Panc1 (cell line): Measurements from ENCODE around the gene ZBTB7C. TPM values are rescaled to one million over a fixed set of nuclear protein-coding genes. Genes with fewer than 3 reads are reported as not detected.

Experiments
- ATAC-seq: fragments of 200-7000 bp; cut with Tn5 transposase; 2 replicates; pipeline ENCODE4 v1.9.1; 2020; ENCODE audit warnings: mild to moderate bottlenecking, moderate library complexity
- BruUV-seq: library from RNA; stranded (reverse); fragments of 400-500 nt; replicated peaks from 2 replicates; lab custom pipeline; 2021; lab: Mats Ljungman, UMichigan
- CTCF ChIA-PET: fragments of 300-600 bp; sonication (Branson Sonifier 250); formaldehyde crosslinking; loops from one replicate; lab custom pipeline; 2022; ENCODE audit warnings: antibody characterized with exemption; lab: Charles Lee
- POLR2A ChIA-PET: fragments of 300-600 bp; sonication (Branson Sonifier 250); formaldehyde crosslinking; loops from one replicate; lab custom pipeline; 2022; ENCODE audit warnings: antibody characterized with exemption; lab: Charles Lee
- DNase-seq: peaks from one replicate; pipeline ENCODE4 v3.0.0-alpha.2; 2010; ENCODE audit warnings: low read depth, low spot score
- H3K27ac ChIP-seq: 2 replicates; pipeline ENCODE4 v1.5.1; 2011; ENCODE audit warnings: mild to moderate bottlenecking, low read length, inconsistent platforms
- H3K27me3 ChIP-seq: fragments of 200-500 bp; sonication (Bioruptor generic); 2 replicates; pipeline ENCODE4 v1.6.0; 2014; ENCODE audit warnings: low read length, inconsistent platforms; ENCODE audit not compliant: control insufficient read depth, insufficient read depth
- H3K36me3 ChIP-seq: fragments of 200-500 bp; sonication (Bioruptor generic); 2 replicates; pipeline ENCODE4 v1.5.1; 2014; ENCODE audit warnings: inconsistent platforms, mild to moderate bottlenecking, low read length, moderate library complexity; ENCODE audit not compliant: control insufficient read depth, insufficient read depth
- H3K4me1 ChIP-seq: 2 replicates; pipeline ENCODE4 v1.5.1; 2011; ENCODE audit warnings: inconsistent platforms, mild to moderate bottlenecking, low read length, moderate library complexity; ENCODE audit not compliant: control insufficient read depth, insufficient read depth
- H3K4me3 ChIP-seq, 2 experiments: 2 replicates each; pipeline ENCODE4 v1.5.1; 2011 to 2012; ENCODE audit warnings: low read depth in 2 of 2, low read length in 2 of 2, mild to moderate bottlenecking in 2 of 2, inconsistent platforms in 1 of 2, moderate library complexity in 1 of 2
- H3K9me3 ChIP-seq: fragments of 200-500 bp; sonication (Bioruptor generic); 2 replicates; pipeline ENCODE4 v1.5.1; 2014; ENCODE audit warnings: low read depth, mild to moderate bottlenecking, inconsistent platforms, low read length, moderate library complexity; ENCODE audit not compliant: control insufficient read depth, insufficient read depth
- POLR2AphosphoS5 ChIP-seq: IDR thresholded peaks from 2 replicates; pipeline ENCODE4 v1.6.1; 2012; ENCODE audit warnings: mild to moderate bottlenecking, low read depth, low read length, moderate library complexity
- SIN3A ChIP-seq: IDR thresholded peaks from 2 replicates; pipeline ENCODE4 v1.6.1; 2012; ENCODE audit warnings: low read depth, mild to moderate bottlenecking, low read length, moderate library complexity, borderline replicate concordance; ENCODE audit not compliant: insufficient read depth
- TCF7L2 ChIP-seq: IDR thresholded peaks from 2 replicates; pipeline ENCODE4 v1.6.1; 2011; ENCODE audit warnings: mild to moderate bottlenecking, low read depth, low read length, inconsistent platforms
- in situ Hi-C: cut with HindIII; loops from 2 replicates; pipeline ENCODE4 v1.10.0; 2016; ENCODE audit warnings: low sequenced_read_pairs, low pct_unique_long_range_greater_than_20kb
- intact Hi-C: fragments of 100-400 bp; cut with micrococcal nuclease; formaldehyde crosslinking; loops from one replicate; pipeline ENCODE4 v1.10.0; 2022; ENCODE audit not compliant: unreplicated experiment
- total RNA-seq: library from RNA; stranded (reverse); gene quantifications from one replicate; pipeline ENCODE4 v1.2.1, GENCODE V29; 2021; ENCODE audit not compliant: unreplicated experiment
- TF ChIP-seq, protein P1 (sequence below), 2 experiments: IDR thresholded peaks; 2 replicates each; pipeline ENCODE4 v1.6.1; 2011 to 2012; ENCODE audit warnings: low read depth in 2 of 2, control low read depth in 1 of 2, low read length in 1 of 2, mild to moderate bottlenecking in 1 of 2, moderate library complexity in 1 of 2; ENCODE audit not compliant: insufficient read depth in 1 of 2
- TF ChIP-seq, protein P2 (sequence below): fragments of 450-650 bp; IDR thresholded peaks from 2 replicates; pipeline ENCODE4 v1.5.1; 2017; ENCODE audit warnings: mild to moderate bottlenecking

The ZBTB7C gene
- total RNA-seq, 1 experiment from 2014 or later: 0.03 TPM

DNA sequence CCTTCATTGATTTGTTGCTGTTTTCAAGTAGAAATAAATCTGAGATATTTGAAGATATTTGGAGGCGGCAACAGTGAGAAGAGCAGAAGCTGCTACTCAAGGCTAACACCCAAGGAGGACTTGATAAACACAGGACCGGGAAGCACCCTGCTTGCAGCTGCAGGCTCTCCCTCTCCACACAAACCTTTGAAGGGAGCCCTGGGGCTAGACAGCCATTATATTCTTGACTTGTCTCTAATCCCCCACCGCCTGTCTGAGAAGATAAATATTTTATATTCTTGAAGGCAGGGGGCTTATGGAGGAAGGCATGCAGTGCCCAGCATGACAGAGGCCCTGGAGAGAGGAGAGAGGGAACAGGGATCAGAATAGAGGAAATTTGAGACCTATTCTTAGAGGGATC lies 427.9 kb downstream of the ZBTB7C start:
- no TSS peak for BruUV-seq
- ATAC-seq (no peak), DNase-seq (no peak)
- intact Hi-C loops (no loop called here), in situ Hi-C loops (no loop called here)
- Histone ChIP-seq H3K36me3 (no peaks in the 10 kb centered on the region), H3K9me3 (no peaks in the 10 kb centered on the region), H3K27me3 (no peaks in the 10 kb centered on the region; the same call in 1 of the 2 replicates), H3K27ac (no peak overlapping the region), H3K4me3 (no peak overlapping the region), H3K4me1 (no peaks in the 10 kb centered on the region)
- ChIA-PET POLR2A (no interaction called here), CTCF (no interaction called here)
- TF ChIP-seq SIN3A: no peak

DNA sequence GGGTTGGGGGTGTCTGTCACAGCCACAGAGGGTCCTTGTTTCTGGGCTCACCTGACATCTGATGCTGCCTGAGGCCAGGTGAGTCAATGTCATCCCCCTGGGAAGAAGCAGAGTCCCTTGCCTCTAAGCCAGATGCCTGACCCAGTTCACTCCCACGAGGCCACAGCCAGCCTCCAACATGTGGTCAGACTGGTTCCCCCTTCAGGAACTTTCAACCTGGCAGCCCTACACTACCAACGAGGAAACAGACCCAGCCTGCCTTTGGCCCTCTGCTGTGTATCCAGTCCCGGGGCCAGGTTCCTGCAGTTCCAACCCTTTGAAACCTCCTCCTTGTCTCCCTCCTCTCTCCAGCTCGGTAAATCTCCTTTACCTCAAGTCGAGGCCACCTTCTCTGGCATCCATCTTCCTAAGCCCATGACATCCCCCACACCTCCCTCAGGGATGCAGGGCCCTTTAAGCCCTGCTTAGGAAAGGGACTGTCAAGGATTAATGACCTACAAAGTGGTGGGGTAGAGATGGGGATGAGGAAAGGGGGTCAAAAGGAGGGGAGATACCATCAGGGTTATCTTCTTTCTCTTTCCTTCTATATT lies 429.5 kb downstream of the ZBTB7C start:
- ATAC-seq (no peak), DNase-seq (no peak)
- Histone ChIP-seq H3K4me1 (no peaks in the 10 kb centered on the region), H3K27ac (no peak overlapping the region), H3K27me3 (peaks cover 2% of the 10 kb centered on the region; the same call in 1 of the 2 replicates), H3K9me3 (no peaks in the 10 kb centered on the region), H3K36me3 (no peaks in the 10 kb centered on the region), H3K4me3 (no peak overlapping the region)
- ChIA-PET POLR2A (no interaction called here), CTCF (no interaction called here)
- BruUV-seq: no TSS peak
- in situ Hi-C loops: no loop called here
- intact Hi-C loops: no loop called here
- no peak for TF ChIP-seq POLR2AphosphoS5
- TF ChIP-seq TCF7L2: no peak
- TF ChIP-seq SIN3A: no peak
- TF ChIP-seq, protein P1, sequence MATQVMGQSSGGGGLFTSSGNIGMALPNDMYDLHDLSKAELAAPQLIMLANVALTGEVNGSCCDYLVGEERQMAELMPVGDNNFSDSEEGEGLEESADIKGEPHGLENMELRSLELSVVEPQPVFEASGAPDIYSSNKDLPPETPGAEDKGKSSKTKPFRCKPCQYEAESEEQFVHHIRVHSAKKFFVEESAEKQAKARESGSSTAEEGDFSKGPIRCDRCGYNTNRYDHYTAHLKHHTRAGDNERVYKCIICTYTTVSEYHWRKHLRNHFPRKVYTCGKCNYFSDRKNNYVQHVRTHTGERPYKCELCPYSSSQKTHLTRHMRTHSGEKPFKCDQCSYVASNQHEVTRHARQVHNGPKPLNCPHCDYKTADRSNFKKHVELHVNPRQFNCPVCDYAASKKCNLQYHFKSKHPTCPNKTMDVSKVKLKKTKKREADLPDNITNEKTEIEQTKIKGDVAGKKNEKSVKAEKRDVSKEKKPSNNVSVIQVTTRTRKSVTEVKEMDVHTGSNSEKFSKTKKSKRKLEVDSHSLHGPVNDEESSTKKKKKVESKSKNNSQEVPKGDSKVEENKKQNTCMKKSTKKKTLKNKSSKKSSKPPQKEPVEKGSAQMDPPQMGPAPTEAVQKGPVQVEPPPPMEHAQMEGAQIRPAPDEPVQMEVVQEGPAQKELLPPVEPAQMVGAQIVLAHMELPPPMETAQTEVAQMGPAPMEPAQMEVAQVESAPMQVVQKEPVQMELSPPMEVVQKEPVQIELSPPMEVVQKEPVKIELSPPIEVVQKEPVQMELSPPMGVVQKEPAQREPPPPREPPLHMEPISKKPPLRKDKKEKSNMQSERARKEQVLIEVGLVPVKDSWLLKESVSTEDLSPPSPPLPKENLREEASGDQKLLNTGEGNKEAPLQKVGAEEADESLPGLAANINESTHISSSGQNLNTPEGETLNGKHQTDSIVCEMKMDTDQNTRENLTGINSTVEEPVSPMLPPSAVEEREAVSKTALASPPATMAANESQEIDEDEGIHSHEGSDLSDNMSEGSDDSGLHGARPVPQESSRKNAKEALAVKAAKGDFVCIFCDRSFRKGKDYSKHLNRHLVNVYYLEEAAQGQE (IDR thresholded peaks at IDR 0.05; ENCODE audit: insufficient read depth in 1 of 2, low read depth in 2 of 2, low read length in 1 of 2): no peak
- TF ChIP-seq, protein P2, sequence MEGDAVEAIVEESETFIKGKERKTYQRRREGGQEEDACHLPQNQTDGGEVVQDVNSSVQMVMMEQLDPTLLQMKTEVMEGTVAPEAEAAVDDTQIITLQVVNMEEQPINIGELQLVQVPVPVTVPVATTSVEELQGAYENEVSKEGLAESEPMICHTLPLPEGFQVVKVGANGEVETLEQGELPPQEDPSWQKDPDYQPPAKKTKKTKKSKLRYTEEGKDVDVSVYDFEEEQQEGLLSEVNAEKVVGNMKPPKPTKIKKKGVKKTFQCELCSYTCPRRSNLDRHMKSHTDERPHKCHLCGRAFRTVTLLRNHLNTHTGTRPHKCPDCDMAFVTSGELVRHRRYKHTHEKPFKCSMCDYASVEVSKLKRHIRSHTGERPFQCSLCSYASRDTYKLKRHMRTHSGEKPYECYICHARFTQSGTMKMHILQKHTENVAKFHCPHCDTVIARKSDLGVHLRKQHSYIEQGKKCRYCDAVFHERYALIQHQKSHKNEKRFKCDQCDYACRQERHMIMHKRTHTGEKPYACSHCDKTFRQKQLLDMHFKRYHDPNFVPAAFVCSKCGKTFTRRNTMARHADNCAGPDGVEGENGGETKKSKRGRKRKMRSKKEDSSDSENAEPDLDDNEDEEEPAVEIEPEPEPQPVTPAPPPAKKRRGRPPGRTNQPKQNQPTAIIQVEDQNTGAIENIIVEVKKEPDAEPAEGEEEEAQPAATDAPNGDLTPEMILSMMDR: no peak

DNA sequence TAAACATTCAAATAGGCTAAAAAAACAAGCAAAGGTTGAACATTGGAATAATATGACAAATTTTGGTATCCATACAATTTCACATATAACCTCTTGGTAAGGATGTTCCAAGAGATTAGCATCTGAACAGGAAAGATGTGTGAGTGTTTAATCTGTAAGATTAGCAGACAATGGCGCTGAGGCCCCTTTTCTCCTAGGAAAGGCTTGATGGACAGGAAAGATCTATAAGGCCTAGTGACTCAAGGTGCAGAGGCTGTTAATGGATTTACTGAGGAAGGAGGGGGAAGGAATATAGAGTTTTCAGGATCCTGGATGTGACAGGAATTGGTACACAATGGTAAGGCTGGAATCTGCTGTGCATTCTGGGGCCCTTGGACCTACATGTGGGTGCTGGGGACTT lies 430.6 kb downstream of the ZBTB7C start:
- ATAC-seq: no peak
- Histone ChIP-seq H3K27ac (no peak overlapping the region), H3K4me1 (no peaks in the 10 kb centered on the region), H3K9me3 (no peaks in the 10 kb centered on the region), H3K27me3 (peaks cover 2% of the 10 kb centered on the region; the same call in 1 of the 2 replicates), H3K4me3 (no peak overlapping the region), H3K36me3 (no peaks in the 10 kb centered on the region)
- ChIA-PET CTCF (no interaction called here), POLR2A (no interaction called here)
- intact Hi-C loops: no loop called here
- TF ChIP-seq, protein P1 (IDR thresholded peaks at IDR 0.05; ENCODE audit: insufficient read depth in 1 of 2, low read depth in 2 of 2, low read length in 1 of 2): no peak
- no peak for TF ChIP-seq POLR2AphosphoS5
- TF ChIP-seq SIN3A: no peak
- no peak for TF ChIP-seq TCF7L2
- TF ChIP-seq, protein P2: no peak
- in situ Hi-C loops: no loop called here
- BruUV-seq: no TSS peak
- no peak for DNase-seq
